A673 (cell line): Measurements from ENCODE around the gene PNLIPRP3. TPM values are rescaled to one million over a fixed set of nuclear protein-coding genes. Genes with fewer than 3 reads are reported as not detected.

Experiments
- BruUV-seq: library from RNA; stranded (reverse); fragments of 400-500 nt; replicated peaks from 2 replicates; lab custom pipeline; 2021; lab: Mats Ljungman, UMichigan
- CTCF ChIA-PET: fragments of 300-600 bp; sonication (Branson Sonifier 250); formaldehyde crosslinking; loops from one replicate; lab custom pipeline; 2022; ENCODE audit warnings: antibody characterized with exemption; lab: Charles Lee
- POLR2A ChIA-PET: fragments of 300-600 bp; sonication (Branson Sonifier 250); formaldehyde crosslinking; loops from one replicate; lab custom pipeline; 2022; ENCODE audit warnings: antibody characterized with exemption; ENCODE audit not compliant: low non-redundant PET; lab: Charles Lee
- DNase-seq: peaks from one replicate; pipeline ENCODE4 v3.0.0-alpha.2; 2015; ENCODE audit warnings: low spot score
- H3K27ac ChIP-seq: fragments of 200-600 bp; sonication (generic); 2 replicates; pipeline ENCODE4 v1.5.1; 2016; ENCODE audit warnings: mixed run types, low read depth, mild to moderate bottlenecking, mixed read lengths, antibody characterized with exemption, low read length; ENCODE audit not compliant: poor library complexity, severe bottlenecking
- H3K27me3 ChIP-seq: fragments of 200-600 bp; sonication (generic); replicated peaks from 2 replicates; pipeline ENCODE4 v1.6.1; 2017; ENCODE audit warnings: mixed run types, low read depth, mild to moderate bottlenecking, mixed read lengths, antibody characterized with exemption, low read length; ENCODE audit not compliant: insufficient read depth, poor library complexity
- H3K36me3 ChIP-seq: fragments of 200-600 bp; sonication (generic); 2 replicates; pipeline ENCODE4 v1.6.1; 2016; ENCODE audit warnings: mixed run types, mild to moderate bottlenecking, mixed read lengths, antibody characterized with exemption, low read length; ENCODE audit not compliant: insufficient read depth, poor library complexity, severe bottlenecking
- H3K4me1 ChIP-seq: fragments of 200-600 bp; sonication (generic); 2 replicates; pipeline ENCODE4 v1.6.1; 2017; ENCODE audit warnings: mixed run types, mild to moderate bottlenecking, mixed read lengths, antibody characterized with exemption, low read length; ENCODE audit not compliant: insufficient read depth, poor library complexity, severe bottlenecking
- H3K4me3 ChIP-seq: fragments of 200-600 bp; sonication (generic); 2 replicates; pipeline ENCODE4 v1.5.1; 2016; ENCODE audit warnings: low read depth, mixed run types, mild to moderate bottlenecking, mixed read lengths, low read length; ENCODE audit not compliant: poor library complexity, severe bottlenecking
- H3K9me3 ChIP-seq: fragments of 200-600 bp; sonication (generic); 2 replicates; pipeline ENCODE4 v1.6.1; 2016; ENCODE audit warnings: mixed run types, low read depth, mild to moderate bottlenecking, mixed read lengths, antibody characterized with exemption, low read length; ENCODE audit not compliant: poor library complexity, severe bottlenecking
- CTCF ChIP-seq: fragments of 300-800, 200-600 bp; sonication (generic); conservative IDR thresholded peaks from 2 replicates; pipeline ENCODE4 v1.5.1; 2017; ENCODE audit warnings: low read depth, mild to moderate bottlenecking, antibody characterized with exemption, low read length, moderate library complexity, mixed read lengths
- EZH2 ChIP-seq: fragments of 200-600 bp; sonication (generic); IDR thresholded peaks from 2 replicates; pipeline ENCODE4 v1.6.1; 2017; ENCODE audit warnings: borderline replicate concordance, low read depth, mild to moderate bottlenecking, mixed read lengths, antibody characterized with exemption, low read length; ENCODE audit not compliant: poor library complexity, severe bottlenecking
- intact Hi-C: fragments of 100-400 bp; cut with micrococcal nuclease; formaldehyde crosslinking; loops from one replicate; pipeline ENCODE4 v1.10.0; 2022; ENCODE audit not compliant: unreplicated experiment
- total RNA-seq: library from RNA; stranded (reverse); gene quantifications from 2 replicates; pipeline ENCODE4 v1.2.3, GENCODE V29; 2021

The PNLIPRP3 gene
- total RNA-seq, 1 experiment from 2014 or later = not detected

DNA sequence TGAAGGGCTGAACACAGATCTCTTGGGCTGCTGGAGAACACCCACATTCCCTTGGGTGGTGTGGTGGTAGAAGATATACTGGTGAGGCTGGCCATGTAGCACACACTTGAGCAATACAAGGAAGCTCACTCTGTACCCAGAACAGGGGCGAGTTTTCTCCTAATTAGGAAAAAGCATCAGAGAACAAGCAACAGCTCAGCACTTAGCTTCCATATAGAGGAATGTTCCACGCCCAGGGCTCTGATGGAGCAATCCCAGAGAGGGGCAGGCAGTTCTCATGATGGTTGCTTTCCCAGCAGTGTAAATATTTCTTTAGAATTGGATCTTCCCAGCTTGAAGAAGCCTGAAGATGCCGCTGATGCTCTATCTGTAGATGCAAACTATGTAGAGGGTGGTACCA is 97.1 kb downstream of the PNLIPRP3 start:
- ChIA-PET POLR2A (no interaction called here), CTCF (interaction anchor here (0.7 kb wide), 1 partner anchor 54 kb away, joined by 3 read pairs; no protein-coding TSS in a partner anchor)
- H3K9me3 ChIP-seq = no peaks in the 10 kb centered on the region
- H3K36me3 ChIP-seq = no peaks in the 10 kb centered on the region
- H3K27me3 ChIP-seq = no peaks in the 10 kb centered on the region
- TF ChIP-seq EZH2 (no peak), CTCF (no peak)
- H3K4me1 ChIP-seq = no peaks in the 10 kb centered on the region
- H3K4me3 ChIP-seq = no peak overlapping the region
- DNase-seq = no peak
- intact Hi-C loops = no loop called here
- H3K27ac ChIP-seq = no peak overlapping the region
- no TSS peak for BruUV-seq

GRCh38 chr10:116526219-116526618 is 98.6 kb downstream of the PNLIPRP3 start:
- no peaks in the 10 kb centered on the region for H3K4me1 ChIP-seq
- H3K27me3 ChIP-seq = no peaks in the 10 kb centered on the region
- ChIA-PET CTCF (no interaction called here), POLR2A (no interaction called here)
- H3K9me3 ChIP-seq = no peaks in the 10 kb centered on the region
- TF ChIP-seq CTCF = no peak
- no peak for TF ChIP-seq EZH2
- H3K27ac ChIP-seq = no peak overlapping the region
- BruUV-seq = no TSS peak
- DNase-seq = no peak
- no peak overlapping the region for H3K4me3 ChIP-seq
- H3K36me3 ChIP-seq = no peaks in the 10 kb centered on the region
- intact Hi-C loops = no loop called here

Other genes with a start within 250 kb of the PNLIPRP3 start
- gene GFRA1, start 154.6 kb upstream of the PNLIPRP3 start, total RNA-seq = not detected in 2 replicates
- not detected in 2 replicates for gene CCDC172, start 103.4 kb upstream of the PNLIPRP3 start, total RNA-seq
- gene PNLIP, start 118.1 kb downstream of the PNLIPRP3 start, total RNA-seq = not detected in 2 replicates
- not detected in 2 replicates for gene PNLIPRP1, start 163.1 kb downstream of the PNLIPRP3 start, total RNA-seq
- not detected in 2 replicates for gene PNLIPRP2, start 193.1 kb downstream of the PNLIPRP3 start, total RNA-seq